Natural killer cell treated with Interleukin-12 subunit alpha and Interleukin-12 subunit beta and Interleukin-15 and Interleukin-18, amount 100 ng/mL, for 72 hours (primary cell): ENCODE measurements around the gene CDH2. TPM values are rescaled to one million over a fixed set of nuclear protein-coding genes. Genes with fewer than 3 reads are reported as not detected.
"Not testable (repeated sequence)": the region's sequence is repeated elsewhere in the genome, so short reads cannot be mapped to it uniquely, and the experiment has no call there.

ENCODE experiments used
- ATAC-seq, 2 donors: fragments of 150-1000 bp; cut with Tn5 transposase in 1 of 2; sonication (Bioruptor Pico), chemical (Tn5 transposase) in 1 of 2; 2 replicates each; pipeline ENCODE4 v1.10.0; 2021
- DNase-seq: peaks from one replicate; pipeline ENCODE4 v3.0.0; 2022; ENCODE audit warnings: low spot score
- H3K27ac Mint-ChIP-seq, 2 donors: 1 replicate in 1 of 2; 2 replicates in 1 of 2; pipeline ENCODE4 v1.8.0; 2022; ENCODE audit warnings: mixed read lengths in 2 of 2, mild to moderate bottlenecking in 1 of 2, moderate library complexity in 1 of 2
- H3K27me3 Mint-ChIP-seq, 2 donors: 1 replicate in 1 of 2; 2 replicates in 1 of 2; pipeline ENCODE4 v1.8.0; 2022; ENCODE audit warnings: mixed read lengths in 2 of 2
- H3K36me3 Mint-ChIP-seq: one replicate; pipeline ENCODE4 v1.8.0; 2022; ENCODE audit warnings: mixed read lengths
- H3K4me1 Mint-ChIP-seq, 2 donors: 1 replicate in 1 of 2; 2 replicates in 1 of 2; pipeline ENCODE4 v1.8.0; 2022; ENCODE audit warnings: low read depth in 2 of 2, mixed read lengths in 2 of 2, mild to moderate bottlenecking in 1 of 2
- H3K4me3 Mint-ChIP-seq: one replicate; pipeline ENCODE4 v1.8.0; 2022; ENCODE audit warnings: mixed read lengths
- H3K9me3 Mint-ChIP-seq: 2 replicates; pipeline ENCODE4 v1.8.0; 2022; ENCODE audit warnings: mixed read lengths
- total RNA-seq, 2 donors: library from RNA; stranded (reverse); gene quantifications; one replicate each; pipeline ENCODE4 v1.2.3, GENCODE V29; 2022

Gene CDH2
- total RNA-seq, 2 donors from 2014 or later, result 1.4 TPM; not detected in 1

DNA sequence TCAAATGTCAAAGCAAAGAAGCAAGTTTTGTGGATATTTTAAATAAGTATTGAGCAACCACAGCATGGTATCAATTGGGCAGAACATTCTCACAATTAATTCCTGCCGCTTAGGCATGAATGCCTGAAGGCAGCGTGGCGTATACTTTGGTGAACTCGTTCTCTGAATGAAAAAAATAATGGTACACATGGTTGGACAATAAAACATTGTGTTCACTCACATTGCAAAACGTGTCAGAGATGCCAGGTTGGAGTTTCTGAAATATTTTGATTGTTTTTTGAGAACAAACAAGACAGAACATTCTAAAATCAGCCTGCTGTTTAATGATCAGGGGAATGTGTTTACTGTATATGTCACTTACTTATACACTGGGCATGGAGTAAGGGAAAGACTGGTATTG is 254.2 kb downstream of the CDH2 start:
- Mint-ChIP-seq H3K4me3 (no peak overlapping the region), H3K27ac (no peak overlapping the region), H3K27me3 (no peaks in the 10 kb centered on the region), H3K36me3 (no peaks in the 10 kb centered on the region), H3K9me3 (peaks cover 15% of the 10 kb centered on the region), H3K4me1 (no peaks in the 10 kb centered on the region)
- ATAC-seq (no peak), DNase-seq (no peak)

DNA sequence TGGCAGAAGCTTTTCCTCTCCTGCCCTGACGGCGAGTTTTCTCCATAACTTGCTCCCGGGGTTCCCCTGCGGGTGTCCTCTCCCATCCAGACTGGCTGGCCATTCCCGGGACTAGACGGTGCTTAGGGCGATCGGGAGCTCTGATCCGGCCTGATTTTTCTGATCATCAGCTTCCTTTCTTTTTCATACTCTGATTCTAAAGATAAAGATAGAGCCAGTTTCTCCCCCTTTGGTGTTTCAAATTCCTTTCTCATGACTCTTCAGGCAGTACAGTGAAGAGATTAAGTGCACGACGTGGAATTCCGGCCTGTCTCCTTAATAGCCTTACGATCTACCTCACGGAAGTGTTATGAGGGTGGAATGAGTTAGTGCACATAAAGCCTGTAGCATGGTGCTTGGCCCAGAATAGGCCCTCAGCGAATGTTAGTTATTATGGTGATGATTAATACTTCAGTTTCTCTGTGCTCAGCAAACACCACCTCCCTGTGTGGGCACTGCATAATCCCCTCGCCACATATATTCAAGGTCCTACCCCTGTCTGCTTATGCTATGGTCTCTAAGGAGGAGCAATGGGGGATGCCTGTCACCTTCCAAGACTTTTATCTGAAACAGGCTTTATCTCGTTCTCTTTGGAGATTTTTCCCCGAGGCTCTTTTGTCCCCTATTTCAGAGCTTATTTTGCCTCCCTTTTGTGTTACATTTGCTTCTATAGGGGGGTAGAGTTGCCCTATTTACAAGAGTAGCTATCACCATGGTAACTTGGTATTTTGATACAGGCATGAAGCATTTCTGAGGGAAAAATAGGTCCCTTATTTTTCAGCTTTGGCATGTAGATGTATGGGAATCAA is 254.8 kb downstream of the CDH2 start:
- Mint-ChIP-seq H3K27ac (no peak overlapping the region), H3K4me3 (no peak overlapping the region), H3K27me3 (no peaks in the 10 kb centered on the region), H3K4me1 (no peaks in the 10 kb centered on the region), H3K9me3 (peaks cover 20% of the 10 kb centered on the region), H3K36me3 (no peaks in the 10 kb centered on the region)
- no peak for ATAC-seq
- DNase-seq, result no peak

GRCh38 chr18:27921392-27921791 is 255.5 kb downstream of the CDH2 start:
- Mint-ChIP-seq H3K36me3 (no peaks in the 10 kb centered on the region), H3K9me3 (peaks cover 19% of the 10 kb centered on the region), H3K4me1 (no peaks in the 10 kb centered on the region), H3K4me3 (no peak overlapping the region), H3K27me3 (no peaks in the 10 kb centered on the region), H3K27ac (no peak overlapping the region)
- DNase-seq (no peak), ATAC-seq (no peak)

DNA sequence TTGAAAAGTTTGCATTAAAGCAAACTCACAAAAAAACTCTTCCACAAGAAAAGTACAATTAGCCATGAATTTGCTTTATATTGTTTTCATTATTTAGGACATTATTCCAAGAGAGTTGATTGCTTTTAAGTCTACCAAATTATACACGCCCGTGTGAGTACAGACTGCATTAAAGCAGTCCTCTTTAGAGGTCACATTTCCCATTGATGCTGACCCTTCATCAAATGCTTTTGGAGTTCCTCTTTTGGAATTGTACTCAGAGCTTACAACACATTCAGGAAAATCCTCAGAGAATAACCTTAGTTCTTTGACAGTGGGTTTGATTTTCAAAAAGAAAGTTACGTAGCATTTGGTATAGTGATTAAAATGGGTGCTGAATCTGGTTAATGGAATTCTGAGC is 256.1 kb downstream of the CDH2 start:
- H3K36me3 Mint-ChIP-seq, result no peaks in the 10 kb centered on the region
- H3K4me3 Mint-ChIP-seq, result no peak overlapping the region
- no peak for ATAC-seq
- no peaks in the 10 kb centered on the region for H3K4me1 Mint-ChIP-seq
- peaks cover 15% of the 10 kb centered on the region for H3K9me3 Mint-ChIP-seq
- no peaks in the 10 kb centered on the region for H3K27me3 Mint-ChIP-seq
- DNase-seq, result no peak
- H3K27ac Mint-ChIP-seq, result no peak overlapping the region

GRCh38 chr18:27906189-27906588 is 270.7 kb downstream of the CDH2 start:
- H3K27me3 Mint-ChIP-seq, H3K4me1 Mint-ChIP-seq, ATAC-seq, DNase-seq, H3K4me3 Mint-ChIP-seq, H3K27ac Mint-ChIP-seq, H3K36me3 Mint-ChIP-seq: not testable (repeated sequence)
- peaks cover 27% of the 10 kb centered on the region for H3K9me3 Mint-ChIP-seq

DNA sequence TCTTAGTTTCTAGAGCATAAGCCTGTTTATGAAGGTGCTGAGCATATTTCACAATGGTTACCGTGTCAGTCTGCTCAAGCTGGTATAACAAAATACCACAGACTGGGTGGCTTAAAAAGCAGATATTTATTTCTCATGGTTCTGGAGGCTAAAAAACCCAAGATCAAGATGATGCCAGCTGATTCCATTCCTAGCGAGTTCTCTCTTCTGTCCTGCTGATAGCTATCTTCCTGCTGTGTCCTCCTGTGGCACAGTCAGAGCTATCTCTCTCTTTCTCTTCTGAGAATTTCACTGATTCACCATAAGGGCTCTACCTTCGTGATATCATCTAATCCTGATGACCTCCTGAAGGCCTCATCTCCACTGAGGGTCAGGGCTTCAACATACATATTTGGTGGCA is 273.0 kb downstream of the CDH2 start:
- no peak for ATAC-seq
- Mint-ChIP-seq H3K9me3 (peaks cover 28% of the 10 kb centered on the region), H3K27ac (no peak overlapping the region), H3K36me3 (peaks cover 10% of the 10 kb centered on the region), H3K4me1 (no peaks in the 10 kb centered on the region), H3K27me3 (no peaks in the 10 kb centered on the region), H3K4me3 (no peak overlapping the region)
- no peak for DNase-seq

DNA sequence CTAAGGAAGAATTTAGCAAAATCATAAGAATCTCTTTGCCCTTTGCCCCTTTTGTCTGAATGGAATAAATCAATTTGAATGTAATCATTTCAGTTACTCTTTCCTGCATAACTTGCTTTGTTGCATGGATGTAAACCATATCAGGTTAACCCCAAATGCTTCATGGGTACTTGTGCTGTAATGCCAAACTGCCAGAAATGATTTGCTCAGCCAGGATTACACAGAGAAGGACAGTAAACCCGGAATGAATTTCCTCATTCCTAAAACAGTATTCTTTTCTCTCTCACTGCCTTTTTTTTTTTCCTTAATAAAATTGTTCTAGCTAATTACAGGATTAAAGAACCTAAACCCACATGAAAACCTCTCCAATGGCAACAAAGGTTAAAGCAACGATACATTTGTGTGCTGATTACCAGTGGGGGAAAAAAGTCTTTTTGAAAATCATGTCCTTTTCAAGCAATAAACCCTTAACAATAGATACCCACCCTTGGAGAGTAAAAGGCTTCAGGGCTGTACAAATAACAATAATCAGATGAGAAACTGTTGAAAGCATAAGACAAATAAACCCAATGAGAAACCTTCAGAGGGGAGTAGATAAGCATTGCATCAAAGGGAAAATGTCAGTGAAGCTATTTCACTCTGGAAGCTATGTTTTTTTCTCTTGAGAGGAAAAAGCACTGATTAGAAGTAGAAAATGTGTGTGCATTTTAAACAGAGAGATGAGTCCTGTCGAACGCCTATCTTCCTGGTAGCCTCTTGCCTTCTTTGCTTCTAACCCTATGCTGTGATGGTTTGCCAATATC is 275.3 kb downstream of the CDH2 start:
- Mint-ChIP-seq H3K27ac (no peak overlapping the region), H3K27me3 (no peaks in the 10 kb centered on the region), H3K4me3 (no peak overlapping the region), H3K4me1 (no peaks in the 10 kb centered on the region), H3K36me3 (peaks cover 9% of the 10 kb centered on the region), H3K9me3 (peaks cover 20% of the 10 kb centered on the region)
- ATAC-seq (no peak), DNase-seq (no peak)
